GM19193 (cell line): Measurements from ENCODE around the gene SYTL2.

Experiments used
- POLR2A ChIP-seq: IDR thresholded peaks from 4 replicates; pipeline ENCODE4 v1.6.1; 2011; ENCODE audit not compliant: insufficient read depth, insufficient read length; ENCODE audit errors: extremely low read depth

The SYTL2 gene, protein sequence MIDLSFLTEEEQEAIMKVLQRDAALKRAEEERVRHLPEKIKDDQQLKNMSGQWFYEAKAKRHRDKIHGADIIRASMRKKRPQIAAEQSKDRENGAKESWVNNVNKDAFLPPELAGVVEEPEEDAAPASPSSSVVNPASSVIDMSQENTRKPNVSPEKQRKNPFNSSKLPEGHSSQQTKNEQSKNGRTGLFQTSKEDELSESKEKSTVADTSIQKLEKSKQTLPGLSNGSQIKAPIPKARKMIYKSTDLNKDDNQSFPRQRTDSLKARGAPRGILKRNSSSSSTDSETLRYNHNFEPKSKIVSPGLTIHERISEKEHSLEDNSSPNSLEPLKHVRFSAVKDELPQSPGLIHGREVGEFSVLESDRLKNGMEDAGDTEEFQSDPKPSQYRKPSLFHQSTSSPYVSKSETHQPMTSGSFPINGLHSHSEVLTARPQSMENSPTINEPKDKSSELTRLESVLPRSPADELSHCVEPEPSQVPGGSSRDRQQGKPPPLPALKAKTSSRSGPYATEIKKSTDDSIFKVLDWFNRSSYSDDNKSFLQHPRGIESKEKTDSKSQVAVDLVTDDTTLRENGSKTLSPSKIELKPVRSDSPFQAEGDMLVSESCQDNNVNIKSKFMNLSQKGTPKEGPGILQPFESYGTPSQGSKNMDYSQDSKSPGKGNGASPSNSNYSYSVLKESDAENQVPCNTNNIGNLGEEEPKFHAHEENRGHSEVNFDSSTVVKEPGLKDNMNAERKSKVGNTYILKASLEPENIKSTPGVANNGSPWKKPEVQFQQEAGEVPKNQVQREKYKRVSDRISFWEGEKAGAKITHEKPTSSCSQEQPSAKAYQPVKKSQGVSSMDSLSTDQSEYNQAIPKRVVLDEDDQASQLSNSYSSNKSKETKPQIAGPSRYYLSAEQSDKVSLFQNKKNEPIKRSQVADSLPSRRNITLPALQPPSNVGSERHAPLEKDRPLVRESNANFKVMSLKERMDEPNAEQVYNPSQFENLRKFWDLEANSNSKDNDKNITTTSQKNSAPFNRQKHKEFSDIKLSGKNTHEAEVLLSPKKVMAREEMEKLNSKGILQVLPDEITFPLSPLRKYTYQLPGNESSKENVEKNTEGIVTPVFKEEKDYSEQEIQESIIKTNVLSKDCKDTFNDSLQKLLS (N-terminal part only)

DNA sequence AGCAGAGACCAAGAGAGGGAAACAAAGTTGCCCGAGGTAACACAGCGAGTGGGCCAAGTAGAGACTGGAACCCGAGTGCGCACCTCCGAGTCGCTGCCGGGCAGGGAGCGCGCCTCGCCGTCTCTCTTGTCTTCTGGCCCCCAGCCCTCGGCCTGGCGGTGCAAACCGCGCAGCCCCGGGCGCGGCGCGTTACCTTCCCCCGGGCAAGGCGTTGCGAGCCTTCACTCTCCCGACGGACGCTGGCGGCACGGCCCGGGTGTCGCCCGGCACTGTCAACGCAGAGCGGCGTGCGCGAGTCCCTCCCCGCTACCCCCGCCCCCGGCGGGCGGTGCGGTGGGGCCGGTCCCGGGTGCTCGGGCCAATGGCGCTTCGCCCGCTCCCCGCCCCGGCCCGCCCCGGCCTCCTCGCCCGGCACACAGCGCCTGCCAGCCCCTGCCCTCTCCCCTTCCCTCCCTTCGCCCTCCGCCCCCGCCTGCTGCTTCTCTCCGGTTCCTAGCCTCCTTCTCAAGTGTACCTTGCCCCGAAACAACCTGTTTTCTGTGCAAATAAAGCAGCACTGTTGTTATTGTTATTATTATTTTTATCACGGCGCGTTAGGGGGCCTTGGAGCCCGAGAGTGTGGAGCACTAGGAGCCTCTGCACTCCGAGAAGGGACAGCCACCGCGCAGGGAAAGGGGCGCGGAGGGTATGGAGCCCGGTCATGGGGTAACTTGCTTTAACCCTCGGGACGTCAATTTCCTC, at the start of gene SYTL2:
Gene SYTL2 (minus strand): TSS at position 271 of the 741 bp plus-strand sequence. CDS start 53,416 bp downstream, outside the sequence.
- TF ChIP-seq POLR2A = no peak

GRCh38 chr11:85857098-85857497, 46.2 kb upstream of the SYTL2 start:
- TF ChIP-seq POLR2A = no peak

DNA sequence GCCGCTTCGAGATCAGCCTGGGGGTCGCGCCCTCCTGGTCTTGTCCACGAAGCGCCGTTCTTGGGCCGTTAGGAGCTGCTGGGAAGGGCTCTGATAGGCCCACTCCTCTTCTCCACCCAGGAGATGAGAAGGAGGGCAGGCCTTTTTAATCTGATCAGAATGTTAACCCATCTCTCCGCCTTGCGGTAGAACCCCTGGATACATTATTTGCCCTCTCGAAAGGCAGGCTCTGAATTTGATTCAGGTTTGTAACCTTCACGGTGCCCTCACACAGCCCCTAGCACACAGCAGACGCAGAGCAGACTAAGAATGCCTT, 44.4 kb upstream of the SYTL2 start, which contains the start of gene CCDC83:
Gene CCDC83 (plus strand): TSS at position 43 of the 316 bp plus-strand sequence. CDS start 9,741 bp downstream, outside the sequence.
- no peak for TF ChIP-seq POLR2A

GRCh38 chr11:85854557-85855340, 43.8 kb upstream of the SYTL2 start:
- peak; percentile 59 for TF ChIP-seq POLR2A

- TF ChIP-seq POLR2A = no peak
Measured at GRCh38 chr11:85854212-85854556, 43.2 kb upstream of the SYTL2 start.

DNA sequence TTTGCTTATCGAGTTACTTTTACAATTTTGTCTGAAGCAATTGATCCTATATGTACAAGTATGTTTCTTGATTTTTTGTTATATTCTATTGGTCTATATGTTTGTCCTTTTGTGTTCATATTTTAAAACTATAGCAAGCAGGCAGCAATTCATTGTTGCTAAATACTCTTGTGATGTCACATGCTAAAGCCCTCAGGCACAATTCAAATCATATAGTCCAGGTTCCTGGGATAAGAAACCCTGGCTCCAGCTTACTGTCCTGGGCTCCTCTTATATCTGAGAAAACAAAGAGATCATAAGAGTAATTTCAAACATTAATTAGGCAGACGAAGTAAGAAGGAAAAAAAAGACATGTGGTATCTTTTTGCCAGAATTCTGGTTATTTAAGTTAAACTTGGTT, 37.6 kb upstream of the SYTL2 start:
- no peak for TF ChIP-seq POLR2A

DNA sequence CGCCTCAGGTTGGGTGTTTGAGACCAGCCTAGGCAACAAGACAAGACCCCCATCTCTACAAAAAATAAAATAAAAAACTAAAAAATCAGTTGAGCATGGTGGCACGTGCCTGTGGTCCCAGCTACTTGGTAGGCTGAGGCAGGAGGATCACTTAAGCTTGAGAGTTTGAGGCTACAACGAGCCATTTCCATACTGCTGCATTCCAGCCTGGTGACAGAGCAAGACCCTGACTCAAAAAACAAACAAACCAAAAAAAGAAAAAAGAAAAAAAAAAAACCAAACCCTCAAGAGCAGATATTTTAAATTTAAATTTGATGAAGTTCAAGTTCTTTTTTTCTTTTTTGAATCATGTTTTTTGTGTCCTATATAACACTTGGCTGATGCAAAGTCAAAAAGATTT, 37.1 kb upstream of the SYTL2 start:
- TF ChIP-seq POLR2A = no peak

- no peak for TF ChIP-seq POLR2A
Measured at GRCh38 chr11:85847436-85847835, 36.5 kb upstream of the SYTL2 start.

- TF ChIP-seq POLR2A = no peak
Measured at GRCh38 chr11:85845124-85845631, 34.2 kb upstream of the SYTL2 start.

GRCh38 chr11:85844439-85845123, 33.6 kb upstream of the SYTL2 start:
- no peak for TF ChIP-seq POLR2A

- TF ChIP-seq POLR2A = no peak
Measured at GRCh38 chr11:85843929-85844328, 33.0 kb upstream of the SYTL2 start.

- TF ChIP-seq POLR2A = no peak
Measured at GRCh38 chr11:85835729-85836128, 24.8 kb upstream of the SYTL2 start.

DNA sequence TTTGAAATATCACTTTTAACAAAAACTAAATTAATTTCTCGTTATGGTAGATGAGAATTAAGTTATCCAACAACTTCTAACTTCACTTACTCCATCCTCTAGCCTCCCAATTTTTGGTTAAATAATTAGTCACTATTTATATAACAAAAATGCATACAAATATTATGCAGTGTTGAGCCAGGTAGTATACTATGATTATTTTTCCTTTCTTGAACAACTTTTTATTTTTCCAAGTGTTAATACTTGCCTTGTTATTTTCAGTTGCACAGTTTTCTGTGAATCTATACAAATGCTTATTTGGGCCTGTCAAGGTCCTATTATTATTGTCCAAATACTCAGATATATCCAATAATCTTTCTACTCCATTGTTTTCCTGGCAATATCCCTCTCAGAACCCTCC, 24.3 kb upstream of the SYTL2 start:
- no peak for TF ChIP-seq POLR2A
